Right lobe of liver (tissue), 4 donors: ENCODE measurements around the gene ACAN.

Source experiments
- CTCF ChIP-seq, 4 donors: fragments of 200-600 bp in 3 of 4; fragments of 450-650 bp in 1 of 4; IDR thresholded peaks; one replicate each; pipeline versions ENCODE4 v1.5.1 to v1.8.0; 2016 to 2022; ENCODE audit warnings: antibody characterized with exemption in 4 of 4, mild to moderate bottlenecking in 2 of 4
- POLR2A ChIP-seq: fragments of 450-650 bp; IDR thresholded peaks from one replicate; pipeline ENCODE4 v1.6.1; 2017; ENCODE audit warnings: antibody characterized with exemption, mild to moderate bottlenecking
- donor health status: DM: no; HTN: no; CAD: no.
- donor health status: DM: no; HTN: no; CAD: no.
- donor health status: DM: no; HTN: yes; CAD: no.

GRCh38 chr15:88764448-88764847 lies 38.8 kb upstream of the ACAN start:
- no peak for TF ChIP-seq CTCF (IDR thresholded peaks at IDR 0.05)
- TF ChIP-seq POLR2A, result no peak
